ENCODE results near the gene CCNY. TPM values are rescaled to one million over a fixed set of nuclear protein-coding genes. Genes with fewer than 3 reads are reported as not detected.

The CCNY gene
- total and polyA plus RNA-seq, 2 experiments from 2014 or later, result 38.9 to 79.9 TPM

- H3K27ac ChIP-seq, result no peak overlapping the region
- TF ChIP-seq CTCF (IDR thresholded peaks at IDR 0.05; ENCODE audit: low read depth, low read length), result no peak
These were observed 91.2 kb downstream of the CCNY start for GRCh38 chr10:35427543-35427942.

GRCh38 chr10:35428521-35428920 lies 92.2 kb downstream of the CCNY start:
- H3K9me3 ChIP-seq (ENCODE audit: low read depth), result no peaks in the 10 kb centered on the region
- TF ChIP-seq CTCF (IDR thresholded peaks at IDR 0.05; ENCODE audit: low read depth, low read length), result no peak
- no peaks in the 10 kb centered on the region for H3K27me3 ChIP-seq
- H3K27ac ChIP-seq, result no peak overlapping the region
- H3K4me1 ChIP-seq (ENCODE audit: low read depth), result peaks cover 17% of the 10 kb centered on the region
- H3K36me3 ChIP-seq, result no peaks in the 10 kb centered on the region
- no peak for DNase-seq (ENCODE audit: low read depth in 1 of 2, low spot score in 1 of 2)
- H3K4me3 ChIP-seq, result no peak overlapping the region

More at GRCh38 chr10:35427543-35427942, 91.2 kb downstream of the CCNY start:
- H3K9me3 ChIP-seq (ENCODE audit: low read depth), result no peaks in the 10 kb centered on the region
- no peak overlapping the region for H3K4me3 ChIP-seq
- peaks cover 20% of the 10 kb centered on the region for H3K4me1 ChIP-seq (ENCODE audit: low read depth)
- H3K36me3 ChIP-seq, result no peaks in the 10 kb centered on the region
- DNase-seq (ENCODE audit: low read depth in 1 of 2, low spot score in 1 of 2), result no peak
- no peaks in the 10 kb centered on the region for H3K27me3 ChIP-seq

- no peak for TF ChIP-seq CTCF (IDR thresholded peaks at IDR 0.05; ENCODE audit: low read depth, low read length)
- Histone ChIP-seq H3K27ac (no peak overlapping the region), H3K27me3 (no peaks in the 10 kb centered on the region), H3K36me3 (no peaks in the 10 kb centered on the region), H3K4me3 (no peak overlapping the region), H3K9me3 (ENCODE audit: low read depth) (no peaks in the 10 kb centered on the region), H3K4me1 (ENCODE audit: low read depth) (no peaks in the 10 kb centered on the region)
- no peak for DNase-seq (ENCODE audit: low read depth in 1 of 2, low spot score in 1 of 2)
These were observed 96.6 kb downstream of the CCNY start for GRCh38 chr10:35432781-35433338.

- no peak overlapping the region for H3K27ac ChIP-seq
- no peak for TF ChIP-seq CTCF (IDR thresholded peaks at IDR 0.05; ENCODE audit: low read depth, low read length)
- H3K36me3 ChIP-seq, result no peaks in the 10 kb centered on the region
- H3K4me3 ChIP-seq, result no peak overlapping the region
- H3K27me3 ChIP-seq, result no peaks in the 10 kb centered on the region
- no peaks in the 10 kb centered on the region for H3K9me3 ChIP-seq (ENCODE audit: low read depth)
- no peaks in the 10 kb centered on the region for H3K4me1 ChIP-seq (ENCODE audit: low read depth)
- DNase-seq (ENCODE audit: low read depth in 1 of 2, low spot score in 1 of 2), result peak in 1 of 2 donors; percentile 86
These were observed 97.6 kb downstream of the CCNY start for GRCh38 chr10:35433851-35434426.

- Histone ChIP-seq H3K9me3 (ENCODE audit: low read depth) (no peaks in the 10 kb centered on the region), H3K4me3 (no peak overlapping the region), H3K27ac (no peak overlapping the region), H3K27me3 (no peaks in the 10 kb centered on the region), H3K36me3 (no peaks in the 10 kb centered on the region), H3K4me1 (ENCODE audit: low read depth) (no peaks in the 10 kb centered on the region)
- TF ChIP-seq CTCF (IDR thresholded peaks at IDR 0.05; ENCODE audit: low read depth, low read length), result no peak
- no peak for DNase-seq (ENCODE audit: low read depth in 1 of 2, low spot score in 1 of 2)
These were observed 98.2 kb downstream of the CCNY start for GRCh38 chr10:35434533-35434932.

All from cardiac muscle cell (in vitro differentiated cells and primary cell).